Activated CD4-positive, CD25-positive, alpha-beta regulatory T cell treated with anti-CD3 and anti-CD28 coated beads, Interleukin-2, amount 50 U/mL, for 16 hours (primary cell): ENCODE measurements around the gene TRPM8.
"Not testable (repeated sequence)": the region's sequence is repeated elsewhere in the genome, so short reads cannot be mapped to it uniquely, and the experiment has no call there.

Experiments
- DNase-seq: peaks from one replicate; pipeline ENCODE4 v3.0.0-alpha.2; 2020; ENCODE audit warnings: low read depth, low spot score

TRPM8 gene

GRCh38 chr2:233917116-233917515 is at the start of gene TRPM8:
TRPM8 (plus strand) TSS chr2:233917373; CDS start chr2:233926538, 9,165 bp downstream.
- DNase-seq: no peak

- DNase-seq: peak; percentile 28
Observed at GRCh38 chr2:233867993-233868532, 49.1 kb upstream of the TRPM8 start, which contains the start of gene MSL3B. MSL3B (minus strand) TSS chr2:233868386.

GRCh38 chr2:233871432-233871831 is 45.7 kb upstream of the TRPM8 start:
- no peak for DNase-seq

GRCh38 chr2:233872125-233872524 is 45.0 kb upstream of the TRPM8 start:
- DNase-seq: not testable (repeated sequence)

GRCh38 chr2:233882353-233882752 is 34.8 kb upstream of the TRPM8 start:
- no peak for DNase-seq

- no peak for DNase-seq
Observed at GRCh38 chr2:233892793-233893192, 24.4 kb upstream of the TRPM8 start.

- not testable (repeated sequence) for DNase-seq
Observed at GRCh38 chr2:233896253-233896652, 20.9 kb upstream of the TRPM8 start.

GRCh38 chr2:233901367-233901766 is 15.8 kb upstream of the TRPM8 start:
- no peak for DNase-seq

GRCh38 chr2:233901884-233902283 is 15.3 kb upstream of the TRPM8 start:
- DNase-seq: no peak

GRCh38 chr2:233905945-233906344 is 11.2 kb upstream of the TRPM8 start:
- DNase-seq: no peak

GRCh38 chr2:233907627-233908026 is 9.5 kb upstream of the TRPM8 start:
- no peak for DNase-seq

- no peak for DNase-seq
Observed at GRCh38 chr2:233912691-233913423, 4.3 kb upstream of the TRPM8 start.

GRCh38 chr2:233915128-233915527 is 2.0 kb upstream of the TRPM8 start:
- DNase-seq: no peak

- no peak for DNase-seq
Observed at GRCh38 chr2:233919319-233919718, 2.1 kb downstream of the TRPM8 start.

- DNase-seq: no peak
Observed at GRCh38 chr2:233919938-233920337, 2.8 kb downstream of the TRPM8 start.

GRCh38 chr2:233922471-233922870 is 5.3 kb downstream of the TRPM8 start:
- DNase-seq: no peak

- no peak for DNase-seq
Observed at GRCh38 chr2:233925402-233925801, 8.2 kb downstream of the TRPM8 start.

GRCh38 chr2:233926806-233927205 is 9.6 kb downstream of the TRPM8 start:
- no peak for DNase-seq

GRCh38 chr2:233928594-233929351 is 11.6 kb downstream of the TRPM8 start:
- no peak for DNase-seq

GRCh38 chr2:233929352-233930022 is 12.3 kb downstream of the TRPM8 start:
- DNase-seq: no peak

- DNase-seq: no peak
Observed at GRCh38 chr2:233934524-233934923, 17.4 kb downstream of the TRPM8 start.

GRCh38 chr2:233935426-233935825 is 18.3 kb downstream of the TRPM8 start:
- DNase-seq: no peak
